ENCODE results near the gene AMN. TPM values are rescaled to one million over a fixed set of nuclear protein-coding genes. Genes with fewer than 3 reads are reported as not detected.

Gene AMN
- total RNA-seq, 1 experiment from 2014 or later = 21.8 TPM

DNA sequence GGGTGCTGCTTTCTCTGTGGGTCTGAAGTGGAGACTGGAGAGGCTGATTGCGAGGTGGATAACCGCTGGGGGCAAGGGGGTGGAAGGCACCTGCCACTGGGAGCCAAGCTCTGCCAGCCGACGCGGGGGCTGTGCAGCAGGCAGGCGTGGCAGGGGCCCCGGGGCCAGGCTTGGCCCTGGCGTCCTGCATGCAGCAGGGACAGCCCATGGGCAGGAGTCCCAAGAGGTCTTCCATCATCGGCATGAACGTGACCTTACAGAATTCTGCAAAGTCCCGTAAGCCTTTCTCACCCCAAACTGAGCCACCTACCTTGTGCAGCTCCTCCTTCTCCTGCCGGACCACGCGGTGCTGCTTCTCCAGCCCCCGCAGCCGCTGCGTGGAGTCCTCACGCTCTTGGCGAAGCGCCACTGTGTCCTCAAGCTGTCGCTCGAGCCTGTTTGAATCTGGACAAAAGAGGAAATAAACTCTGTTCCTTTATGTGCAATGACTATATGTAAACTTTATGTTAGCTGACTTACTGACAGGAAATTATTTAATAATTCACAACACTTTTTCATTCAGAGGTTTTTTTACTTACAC, 51.3 kb downstream of the AMN start:
- no peak overlapping the region for H2AFZ ChIP-seq
- no TSS peak for BruUV-seq (replicated peaks)
- no peaks in the 10 kb centered on the region for H3K9me2 ChIP-seq (ENCODE audit: insufficient read depth)
- no peaks in the 10 kb centered on the region for H3K9me3 ChIP-seq (ENCODE audit: insufficient read depth, low read depth)
- no peaks in the 10 kb centered on the region for H3K4me1 ChIP-seq (replicated peaks; ENCODE audit: insufficient read depth)
- no peaks in the 10 kb centered on the region for H3K27me3 ChIP-seq (ENCODE audit: insufficient read depth, low read depth)
- H3K36me3 ChIP-seq (ENCODE audit: low read depth) = peaks cover 57% of the 10 kb centered on the region
- CTCF ChIA-PET = interaction anchor here (1.4 kb wide), 1 partner anchor 101 kb away, joined by 3 read pairs; no protein-coding TSS in a partner anchor
- H3F3A ChIP-seq (ENCODE audit: insufficient read depth, low read depth) = peaks cover 35% of the 10 kb centered on the region; the same call in 1 of the 2 replicates
- peaks cover 6% of the 10 kb centered on the region; the same call in 1 of the 2 replicates for H4K20me1 ChIP-seq (ENCODE audit: insufficient read depth)
- DNase-seq = no peak
- POLR2A ChIA-PET (ENCODE audit: unreplicated experiment) = no interaction called here
- H3K79me2 ChIP-seq (ENCODE audit: low read depth) = no peaks in the 10 kb centered on the region
- no peak overlapping the region for H3K4me3 ChIP-seq
- TF ChIP-seq EZH2 (IDR thresholded peaks at IDR 0.05; ENCODE audit: low read depth) = no peak
- TF ChIP-seq, protein P1, sequence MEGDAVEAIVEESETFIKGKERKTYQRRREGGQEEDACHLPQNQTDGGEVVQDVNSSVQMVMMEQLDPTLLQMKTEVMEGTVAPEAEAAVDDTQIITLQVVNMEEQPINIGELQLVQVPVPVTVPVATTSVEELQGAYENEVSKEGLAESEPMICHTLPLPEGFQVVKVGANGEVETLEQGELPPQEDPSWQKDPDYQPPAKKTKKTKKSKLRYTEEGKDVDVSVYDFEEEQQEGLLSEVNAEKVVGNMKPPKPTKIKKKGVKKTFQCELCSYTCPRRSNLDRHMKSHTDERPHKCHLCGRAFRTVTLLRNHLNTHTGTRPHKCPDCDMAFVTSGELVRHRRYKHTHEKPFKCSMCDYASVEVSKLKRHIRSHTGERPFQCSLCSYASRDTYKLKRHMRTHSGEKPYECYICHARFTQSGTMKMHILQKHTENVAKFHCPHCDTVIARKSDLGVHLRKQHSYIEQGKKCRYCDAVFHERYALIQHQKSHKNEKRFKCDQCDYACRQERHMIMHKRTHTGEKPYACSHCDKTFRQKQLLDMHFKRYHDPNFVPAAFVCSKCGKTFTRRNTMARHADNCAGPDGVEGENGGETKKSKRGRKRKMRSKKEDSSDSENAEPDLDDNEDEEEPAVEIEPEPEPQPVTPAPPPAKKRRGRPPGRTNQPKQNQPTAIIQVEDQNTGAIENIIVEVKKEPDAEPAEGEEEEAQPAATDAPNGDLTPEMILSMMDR (conservative IDR thresholded peaks at IDR 0.05) = no peak
- intact Hi-C loops (cut with micrococcal nuclease; ENCODE audit: unreplicated experiment) = loop anchor here (2.0 to 5.0 kb wide), 2 partner anchors 97 to 324 kb away; no protein-coding TSS in a partner anchor
- no peak overlapping the region for H3K4me2 ChIP-seq
- H3K27ac ChIP-seq = no peak overlapping the region

DNA sequence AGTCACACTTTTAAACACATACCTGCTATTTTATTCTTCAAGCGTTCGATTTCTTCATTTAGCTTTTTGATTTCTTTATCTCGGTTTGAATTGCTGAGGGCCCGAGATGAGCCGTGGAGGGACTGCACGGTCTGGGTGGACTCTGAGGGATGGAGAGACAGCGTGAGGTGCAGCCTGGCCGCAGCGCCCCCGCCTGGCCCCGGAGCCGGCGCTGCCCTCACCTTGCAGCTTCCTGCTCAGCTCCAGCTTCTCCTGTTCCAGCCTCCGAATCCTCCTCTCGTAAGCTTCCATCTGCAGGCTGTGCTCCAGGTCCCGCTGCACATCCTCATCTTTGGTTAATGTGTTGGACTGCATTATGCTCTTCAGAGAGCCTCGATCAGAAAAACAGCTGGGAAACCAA, 53.2 kb downstream of the AMN start:
- no peak overlapping the region for H3K4me3 ChIP-seq
- H3K36me3 ChIP-seq (ENCODE audit: low read depth) = peaks cover 61% of the 10 kb centered on the region
- H3K4me1 ChIP-seq (replicated peaks; ENCODE audit: insufficient read depth) = no peaks in the 10 kb centered on the region
- H2AFZ ChIP-seq = no peak overlapping the region
- no peak for DNase-seq
- intact Hi-C loops (cut with micrococcal nuclease; ENCODE audit: unreplicated experiment) = no loop called here
- H3F3A ChIP-seq (ENCODE audit: insufficient read depth, low read depth) = peaks cover 35% of the 10 kb centered on the region; the same call in 1 of the 2 replicates
- no peak overlapping the region for H3K27ac ChIP-seq
- TF ChIP-seq, protein P1 (conservative IDR thresholded peaks at IDR 0.05) = no peak
- no peak for TF ChIP-seq EZH2 (IDR thresholded peaks at IDR 0.05; ENCODE audit: low read depth)
- CTCF ChIA-PET = interaction anchor here (0.6 kb wide), 1 partner anchor 546 kb away, joined by 3 read pairs; no protein-coding TSS in a partner anchor
- POLR2A ChIA-PET (ENCODE audit: unreplicated experiment) = no interaction called here
- H3K27me3 ChIP-seq (ENCODE audit: insufficient read depth, low read depth) = no peaks in the 10 kb centered on the region
- H3K9me2 ChIP-seq (ENCODE audit: insufficient read depth) = no peaks in the 10 kb centered on the region
- no peaks in the 10 kb centered on the region for H3K9me3 ChIP-seq (ENCODE audit: insufficient read depth, low read depth)
- no peak overlapping the region for H3K4me2 ChIP-seq
- H4K20me1 ChIP-seq (ENCODE audit: insufficient read depth) = peaks cover 6% of the 10 kb centered on the region; the same call in 1 of the 2 replicates
- H3K79me2 ChIP-seq (ENCODE audit: low read depth) = no peaks in the 10 kb centered on the region
- BruUV-seq (replicated peaks) = no TSS peak

- no peak for DNase-seq
- Histone ChIP-seq H3K4me1 (replicated peaks; ENCODE audit: insufficient read depth) (no peaks in the 10 kb centered on the region), H3K27me3 (ENCODE audit: insufficient read depth, low read depth) (no peaks in the 10 kb centered on the region), H3K4me3 (no peak overlapping the region), H3K27ac (no peak overlapping the region), H2AFZ (no peak overlapping the region), H3K79me2 (ENCODE audit: low read depth) (no peaks in the 10 kb centered on the region), H3K9me3 (ENCODE audit: insufficient read depth, low read depth) (no peaks in the 10 kb centered on the region), H4K20me1 (ENCODE audit: insufficient read depth) (no peaks in the 10 kb centered on the region), H3F3A (ENCODE audit: insufficient read depth, low read depth) (peaks cover 39% of the 10 kb centered on the region; the same call in 1 of the 2 replicates), H3K4me2 (no peak overlapping the region), H3K36me3 (ENCODE audit: low read depth) (peaks cover 56% of the 10 kb centered on the region), H3K9me2 (ENCODE audit: insufficient read depth) (no peaks in the 10 kb centered on the region)
- BruUV-seq (replicated peaks) = no TSS peak
- intact Hi-C loops (cut with micrococcal nuclease; ENCODE audit: unreplicated experiment) = no loop called here
- no peak for TF ChIP-seq EZH2 (IDR thresholded peaks at IDR 0.05; ENCODE audit: low read depth)
- TF ChIP-seq, protein P1 (conservative IDR thresholded peaks at IDR 0.05) = no peak
- ChIA-PET CTCF (no interaction called here), POLR2A (ENCODE audit: unreplicated experiment) (no interaction called here)
Measured at GRCh38 chr14:102977475-102977874, 55.0 kb downstream of the AMN start.
